Activated CD8-positive, alpha-beta T cell treated with anti-CD3 and anti-CD28 coated beads for 36 hours (primary cell): ENCODE results near the gene PPP2R3B. TPM values are rescaled to one million over a fixed set of nuclear protein-coding genes. Genes with fewer than 3 reads are reported as not detected.

Experiments used
- ATAC-seq: fragments of 200-7000 bp; cut with Tn5 transposase; one replicate; pipeline ENCODE4 v1.10.0; 2021; ENCODE audit warnings: mild to moderate bottlenecking, moderate library complexity
- CTCF ChIA-PET: fragments of 350-600 bp; sonication (Branson Sonifier 250); formaldehyde crosslinking; loops from one replicate; lab custom pipeline; 2021; ENCODE audit warnings: antibody characterized with exemption; lab: Charles Lee
- POLR2A ChIA-PET: fragments of 350-600 bp; sonication (Branson Sonifier 250); formaldehyde crosslinking; loops from one replicate; lab custom pipeline; 2021; ENCODE audit warnings: antibody characterized with exemption; lab: Charles Lee
- DNase-seq: peaks from one replicate; pipeline ENCODE4 v3.0.0-alpha.2; 2020
- H3K27ac Mint-ChIP-seq: one replicate; pipeline ENCODE4 v1.8.0; 2021; ENCODE audit warnings: mild to moderate bottlenecking, mixed read lengths
- H3K27me3 Mint-ChIP-seq: one replicate; pipeline ENCODE4 v1.8.0; 2021; ENCODE audit warnings: mixed read lengths
- H3K36me3 Mint-ChIP-seq: one replicate; pipeline ENCODE4 v1.8.0; 2021; ENCODE audit warnings: low read depth, mixed read lengths
- H3K4me1 Mint-ChIP-seq: one replicate; pipeline ENCODE4 v1.8.0; 2021; ENCODE audit warnings: low read depth, mixed read lengths
- H3K4me3 Mint-ChIP-seq: one replicate; pipeline ENCODE4 v1.8.0; 2021; ENCODE audit warnings: mild to moderate bottlenecking, moderate library complexity, mixed read lengths
- H3K9me3 Mint-ChIP-seq: one replicate; pipeline ENCODE4 v1.8.0; 2021; ENCODE audit warnings: mixed read lengths
- intact Hi-C: fragments of 100-400 bp; cut with micrococcal nuclease; formaldehyde crosslinking; loops from one replicate; pipeline ENCODE4 v1.10.0; 2022
- total RNA-seq, 2 experiments: library from RNA; stranded (reverse); gene quantifications; one replicate each; pipeline ENCODE4 v1.2.3, GENCODE V29; 2021
- TF ChIP-seq, protein P1 (sequence below): fragments of 200-600 bp; IDR thresholded peaks from one replicate; pipeline ENCODE4 v1.8.0; 2022; ENCODE audit warnings: antibody characterized with exemption, mild to moderate bottlenecking

PPP2R3B gene
- total RNA-seq, 2 experiments from 2014 or later = 44.9 to 45.7 TPM

- CTCF ChIA-PET = no interaction called here
- peak overlapping the region; percentile 64 for H3K27ac Mint-ChIP-seq
- no peaks in the 10 kb centered on the region for H3K27me3 Mint-ChIP-seq
- peaks cover 12% of the 10 kb centered on the region for H3K4me1 Mint-ChIP-seq
- POLR2A ChIA-PET = no interaction called here
- intact Hi-C loops = no loop called here
- ATAC-seq (no peak), DNase-seq (no peak)
- TF ChIP-seq, protein P1, sequence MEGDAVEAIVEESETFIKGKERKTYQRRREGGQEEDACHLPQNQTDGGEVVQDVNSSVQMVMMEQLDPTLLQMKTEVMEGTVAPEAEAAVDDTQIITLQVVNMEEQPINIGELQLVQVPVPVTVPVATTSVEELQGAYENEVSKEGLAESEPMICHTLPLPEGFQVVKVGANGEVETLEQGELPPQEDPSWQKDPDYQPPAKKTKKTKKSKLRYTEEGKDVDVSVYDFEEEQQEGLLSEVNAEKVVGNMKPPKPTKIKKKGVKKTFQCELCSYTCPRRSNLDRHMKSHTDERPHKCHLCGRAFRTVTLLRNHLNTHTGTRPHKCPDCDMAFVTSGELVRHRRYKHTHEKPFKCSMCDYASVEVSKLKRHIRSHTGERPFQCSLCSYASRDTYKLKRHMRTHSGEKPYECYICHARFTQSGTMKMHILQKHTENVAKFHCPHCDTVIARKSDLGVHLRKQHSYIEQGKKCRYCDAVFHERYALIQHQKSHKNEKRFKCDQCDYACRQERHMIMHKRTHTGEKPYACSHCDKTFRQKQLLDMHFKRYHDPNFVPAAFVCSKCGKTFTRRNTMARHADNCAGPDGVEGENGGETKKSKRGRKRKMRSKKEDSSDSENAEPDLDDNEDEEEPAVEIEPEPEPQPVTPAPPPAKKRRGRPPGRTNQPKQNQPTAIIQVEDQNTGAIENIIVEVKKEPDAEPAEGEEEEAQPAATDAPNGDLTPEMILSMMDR = no peak
- H3K9me3 Mint-ChIP-seq = no peaks in the 10 kb centered on the region
- H3K36me3 Mint-ChIP-seq = peaks cover 26% of the 10 kb centered on the region
- peak overlapping the region; percentile 57 for H3K4me3 Mint-ChIP-seq
Observed at GRCh38 chrX:316351-317325, 70.1 kb downstream of the PPP2R3B start.

DNA sequence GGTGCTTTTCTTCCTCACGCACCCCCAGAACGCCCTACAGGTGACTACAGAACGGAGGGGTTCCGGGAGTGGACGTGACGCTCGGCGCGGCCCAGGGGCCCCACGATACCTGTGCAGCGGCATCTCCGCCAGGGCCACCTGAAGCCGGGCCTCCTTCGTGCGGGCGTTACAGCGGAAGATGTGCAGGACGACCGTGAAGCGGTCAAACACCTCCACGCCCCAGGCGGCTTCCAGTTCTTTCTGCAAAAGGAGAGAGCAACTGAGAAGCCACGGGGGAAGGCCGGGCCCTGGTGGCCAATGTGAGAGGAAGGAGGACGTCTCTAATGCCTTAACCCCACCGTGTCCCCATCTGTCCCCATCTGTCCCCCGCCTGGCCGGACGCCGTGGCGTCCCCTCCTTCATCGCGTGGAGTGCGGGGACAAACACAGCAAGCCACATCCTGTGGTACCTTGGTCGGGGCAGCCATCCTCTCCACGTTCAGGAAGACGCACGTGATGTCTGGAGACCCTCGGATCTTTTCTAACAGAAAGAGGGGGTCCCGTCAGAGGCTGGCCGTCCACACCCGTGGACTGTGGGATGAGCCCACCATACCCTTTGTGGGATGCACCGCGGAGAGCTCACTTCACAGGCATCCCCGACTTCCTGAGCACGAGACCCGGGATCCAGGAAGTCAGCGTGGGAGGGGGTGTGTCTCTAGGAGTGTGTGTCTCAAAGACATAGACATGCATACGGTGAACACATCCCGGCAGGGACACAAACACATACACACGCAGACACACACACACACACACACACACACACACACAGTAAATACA is 71.7 kb downstream of the PPP2R3B start:
- no peak overlapping the region for H3K4me3 Mint-ChIP-seq
- H3K9me3 Mint-ChIP-seq = no peaks in the 10 kb centered on the region
- H3K4me1 Mint-ChIP-seq = peaks cover 8% of the 10 kb centered on the region
- ATAC-seq (no peak), DNase-seq (no peak)
- H3K36me3 Mint-ChIP-seq = peaks cover 28% of the 10 kb centered on the region
- intact Hi-C loops = no loop called here
- no peaks in the 10 kb centered on the region for H3K27me3 Mint-ChIP-seq
- TF ChIP-seq, protein P1 = no peak
- no peak overlapping the region for H3K27ac Mint-ChIP-seq
- POLR2A ChIA-PET = no interaction called here
- CTCF ChIA-PET = no interaction called here

- no peak for DNase-seq
- no peaks in the 10 kb centered on the region for H3K27me3 Mint-ChIP-seq
- no peak overlapping the region for H3K4me3 Mint-ChIP-seq
- no peak for ATAC-seq
- peaks cover 32% of the 10 kb centered on the region for H3K36me3 Mint-ChIP-seq
- TF ChIP-seq, protein P1 = no peak
- intact Hi-C loops = no loop called here
- no peaks in the 10 kb centered on the region for H3K9me3 Mint-ChIP-seq
- CTCF ChIA-PET = no interaction called here
- H3K27ac Mint-ChIP-seq = no peak overlapping the region
- H3K4me1 Mint-ChIP-seq = peaks cover 8% of the 10 kb centered on the region
- POLR2A ChIA-PET = no interaction called here
Observed at GRCh38 chrX:314049-314448, 72.7 kb downstream of the PPP2R3B start.

- H3K27ac Mint-ChIP-seq = no peak overlapping the region
- no peaks in the 10 kb centered on the region for H3K27me3 Mint-ChIP-seq
- no peak overlapping the region for H3K4me3 Mint-ChIP-seq
- ATAC-seq = no peak
- H3K36me3 Mint-ChIP-seq = peaks cover 32% of the 10 kb centered on the region
- POLR2A ChIA-PET = no interaction called here
- H3K9me3 Mint-ChIP-seq = no peaks in the 10 kb centered on the region
- TF ChIP-seq, protein P1 = no peak
- intact Hi-C loops = no loop called here
- CTCF ChIA-PET = no interaction called here
- H3K4me1 Mint-ChIP-seq = peaks cover 8% of the 10 kb centered on the region
- no peak for DNase-seq
Observed at GRCh38 chrX:313546-313945, 73.2 kb downstream of the PPP2R3B start.
